Spleen (tissue), 7 donors: ENCODE results near the gene KIF3C.

Experiments
- POLR2A ChIP-seq, 3 donors: fragments of 450-650 bp; IDR thresholded peaks; one replicate each; pipeline ENCODE4 v1.5.1; 2017; ENCODE audit warnings: antibody characterized with exemption in 3 of 3, mild to moderate bottlenecking in 1 of 3
- TF ChIP-seq, protein P1 (sequence below), 11 experiments: fragments of 200-600 bp in 7 of 11; fragments of 450-650 bp in 4 of 11; sonication (generic) in 4 of 11; IDR thresholded peaks in 8 of 11; conservative IDR thresholded peaks in 3 of 11; 1 replicate in 7 of 11; 2 replicates in 4 of 11; pipeline versions ENCODE4 v1.4.0 to v1.8.0; 2016 to 2021; ENCODE audit warnings: antibody characterized with exemption in 11 of 11, inconsistent platforms in 4 of 11, mild to moderate bottlenecking in 1 of 11
- donor health status: DM: no; HTN: no; CAD: no; lungs with moderate emphysema.
- donor health status: DM: no; HTN: no; CAD: no.
- donor health status: DM: no; HTN: no; CAD: no.

DNA sequence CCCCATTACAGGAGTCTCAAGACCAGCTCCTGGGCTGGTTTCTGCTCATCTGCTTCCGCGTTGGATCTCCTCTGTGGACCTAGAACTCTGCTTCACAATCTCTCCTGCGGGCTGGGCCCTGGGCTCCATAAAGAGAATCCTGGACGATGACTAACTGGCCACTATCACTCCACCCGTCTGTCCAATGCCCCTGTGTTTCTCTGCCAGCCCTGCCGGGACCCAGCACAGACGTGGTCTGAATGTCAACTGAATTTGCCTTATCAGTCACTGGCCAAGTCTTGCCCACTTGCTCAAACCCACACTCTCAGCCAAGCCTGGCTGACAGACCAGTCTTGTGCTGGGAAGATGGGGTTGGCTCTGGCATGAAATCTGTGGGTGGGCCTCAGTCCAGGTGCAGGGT, 17.4 kb downstream of the KIF3C start:
- TF ChIP-seq, protein P1, sequence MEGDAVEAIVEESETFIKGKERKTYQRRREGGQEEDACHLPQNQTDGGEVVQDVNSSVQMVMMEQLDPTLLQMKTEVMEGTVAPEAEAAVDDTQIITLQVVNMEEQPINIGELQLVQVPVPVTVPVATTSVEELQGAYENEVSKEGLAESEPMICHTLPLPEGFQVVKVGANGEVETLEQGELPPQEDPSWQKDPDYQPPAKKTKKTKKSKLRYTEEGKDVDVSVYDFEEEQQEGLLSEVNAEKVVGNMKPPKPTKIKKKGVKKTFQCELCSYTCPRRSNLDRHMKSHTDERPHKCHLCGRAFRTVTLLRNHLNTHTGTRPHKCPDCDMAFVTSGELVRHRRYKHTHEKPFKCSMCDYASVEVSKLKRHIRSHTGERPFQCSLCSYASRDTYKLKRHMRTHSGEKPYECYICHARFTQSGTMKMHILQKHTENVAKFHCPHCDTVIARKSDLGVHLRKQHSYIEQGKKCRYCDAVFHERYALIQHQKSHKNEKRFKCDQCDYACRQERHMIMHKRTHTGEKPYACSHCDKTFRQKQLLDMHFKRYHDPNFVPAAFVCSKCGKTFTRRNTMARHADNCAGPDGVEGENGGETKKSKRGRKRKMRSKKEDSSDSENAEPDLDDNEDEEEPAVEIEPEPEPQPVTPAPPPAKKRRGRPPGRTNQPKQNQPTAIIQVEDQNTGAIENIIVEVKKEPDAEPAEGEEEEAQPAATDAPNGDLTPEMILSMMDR (IDR thresholded peaks at IDR 0.05 in 8 of 11, conservative IDR thresholded peaks at IDR 0.05 in 3 of 11) = no peak
- no peak for TF ChIP-seq POLR2A (IDR thresholded peaks at IDR 0.05)
